ENCODE measurements around the gene TSPAN17. TPM values are rescaled to one million over a fixed set of nuclear protein-coding genes. Genes with fewer than 3 reads are reported as not detected.
A peak's percentile ranks its signal among the peaks of the same experiment; 100 is the strongest.

The TSPAN17 gene
- total RNA-seq, 6 experiments from 2014 or later = 10.9 to 20.8 (median 13.6) TPM

DNA sequence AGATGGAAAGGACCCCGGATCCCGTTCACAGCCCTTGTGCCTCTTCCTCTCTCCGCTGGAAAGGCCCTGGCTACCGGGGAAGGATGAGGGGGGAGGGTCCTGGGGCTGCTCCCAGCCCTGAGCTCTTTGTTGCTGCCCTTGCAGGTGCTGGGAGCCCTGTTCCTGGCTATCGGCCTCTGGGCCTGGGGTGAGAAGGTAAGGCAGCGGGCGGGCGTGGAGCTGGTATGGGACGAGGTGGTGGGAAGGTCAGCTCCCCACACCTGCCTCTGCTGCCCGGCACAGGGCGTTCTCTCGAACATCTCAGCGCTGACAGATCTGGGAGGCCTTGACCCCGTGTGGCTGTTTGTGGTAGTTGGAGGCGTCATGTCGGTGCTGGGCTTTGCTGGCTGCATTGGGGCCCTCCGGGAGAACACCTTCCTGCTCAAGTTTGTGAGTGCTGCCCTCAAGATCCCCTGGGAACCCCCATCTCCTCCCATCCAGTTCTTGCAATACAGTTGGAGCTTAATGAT lies 4.2 kb downstream of the TSPAN17 start:
- Histone ChIP-seq H3K27me3 (no peaks in the 10 kb centered on the region), H3K27ac (no peak overlapping the region), H3K4me3 (no peak overlapping the region), H3K9me3 (no peaks in the 10 kb centered on the region), H3K36me3 (no peaks in the 10 kb centered on the region), H3K4me1 (peaks cover 0 to 10% (median 3%) of the 10 kb centered on the region in 4 donors)
- ATAC-seq = no peak
- intact Hi-C loops (cut with DNase I) = loop anchor here in 1 of 2 donors (10.0 kb wide), 2 partner anchors 237 to 303 kb away; partner anchors contain the start of gene CLTB
- no CpG with 5 or more reads among the region's 17 CpGs for WGBS (ENCODE audit: insufficient coverage, low coverage, low lambda C conversion rate, missing lambda C conversion rate)
- DNase-seq = no peak
- TF ChIP-seq, protein P1, sequence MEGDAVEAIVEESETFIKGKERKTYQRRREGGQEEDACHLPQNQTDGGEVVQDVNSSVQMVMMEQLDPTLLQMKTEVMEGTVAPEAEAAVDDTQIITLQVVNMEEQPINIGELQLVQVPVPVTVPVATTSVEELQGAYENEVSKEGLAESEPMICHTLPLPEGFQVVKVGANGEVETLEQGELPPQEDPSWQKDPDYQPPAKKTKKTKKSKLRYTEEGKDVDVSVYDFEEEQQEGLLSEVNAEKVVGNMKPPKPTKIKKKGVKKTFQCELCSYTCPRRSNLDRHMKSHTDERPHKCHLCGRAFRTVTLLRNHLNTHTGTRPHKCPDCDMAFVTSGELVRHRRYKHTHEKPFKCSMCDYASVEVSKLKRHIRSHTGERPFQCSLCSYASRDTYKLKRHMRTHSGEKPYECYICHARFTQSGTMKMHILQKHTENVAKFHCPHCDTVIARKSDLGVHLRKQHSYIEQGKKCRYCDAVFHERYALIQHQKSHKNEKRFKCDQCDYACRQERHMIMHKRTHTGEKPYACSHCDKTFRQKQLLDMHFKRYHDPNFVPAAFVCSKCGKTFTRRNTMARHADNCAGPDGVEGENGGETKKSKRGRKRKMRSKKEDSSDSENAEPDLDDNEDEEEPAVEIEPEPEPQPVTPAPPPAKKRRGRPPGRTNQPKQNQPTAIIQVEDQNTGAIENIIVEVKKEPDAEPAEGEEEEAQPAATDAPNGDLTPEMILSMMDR (IDR thresholded peaks at IDR 0.05) = no peak
- no peak for TF ChIP-seq POLR2A (IDR thresholded peaks at IDR 0.05)

DNA sequence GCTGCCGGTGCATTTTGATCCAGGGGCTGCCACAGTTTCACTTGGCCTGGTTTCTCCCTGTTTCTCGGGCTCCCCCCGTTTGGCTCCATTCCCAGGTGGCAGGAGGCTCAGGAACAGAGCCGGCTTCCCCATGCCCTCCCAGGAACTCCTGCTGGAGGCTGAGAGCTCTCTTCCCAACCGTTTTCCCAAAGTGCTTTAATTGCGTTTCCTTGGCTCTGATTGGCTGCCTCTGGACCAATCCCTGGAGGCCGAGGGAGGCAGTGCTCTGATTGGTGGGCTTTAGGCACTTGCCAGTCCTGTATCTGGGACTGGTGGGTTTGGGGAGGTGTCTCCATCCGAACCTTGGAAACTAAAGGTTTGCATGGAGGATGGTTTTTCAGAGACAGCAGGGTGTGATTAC lies 4.9 kb downstream of the TSPAN17 start:
- 83% methylated on average over 8 of the region's 8 CpGs for WGBS (ENCODE audit: insufficient coverage, low coverage, low lambda C conversion rate, missing lambda C conversion rate)

DNA sequence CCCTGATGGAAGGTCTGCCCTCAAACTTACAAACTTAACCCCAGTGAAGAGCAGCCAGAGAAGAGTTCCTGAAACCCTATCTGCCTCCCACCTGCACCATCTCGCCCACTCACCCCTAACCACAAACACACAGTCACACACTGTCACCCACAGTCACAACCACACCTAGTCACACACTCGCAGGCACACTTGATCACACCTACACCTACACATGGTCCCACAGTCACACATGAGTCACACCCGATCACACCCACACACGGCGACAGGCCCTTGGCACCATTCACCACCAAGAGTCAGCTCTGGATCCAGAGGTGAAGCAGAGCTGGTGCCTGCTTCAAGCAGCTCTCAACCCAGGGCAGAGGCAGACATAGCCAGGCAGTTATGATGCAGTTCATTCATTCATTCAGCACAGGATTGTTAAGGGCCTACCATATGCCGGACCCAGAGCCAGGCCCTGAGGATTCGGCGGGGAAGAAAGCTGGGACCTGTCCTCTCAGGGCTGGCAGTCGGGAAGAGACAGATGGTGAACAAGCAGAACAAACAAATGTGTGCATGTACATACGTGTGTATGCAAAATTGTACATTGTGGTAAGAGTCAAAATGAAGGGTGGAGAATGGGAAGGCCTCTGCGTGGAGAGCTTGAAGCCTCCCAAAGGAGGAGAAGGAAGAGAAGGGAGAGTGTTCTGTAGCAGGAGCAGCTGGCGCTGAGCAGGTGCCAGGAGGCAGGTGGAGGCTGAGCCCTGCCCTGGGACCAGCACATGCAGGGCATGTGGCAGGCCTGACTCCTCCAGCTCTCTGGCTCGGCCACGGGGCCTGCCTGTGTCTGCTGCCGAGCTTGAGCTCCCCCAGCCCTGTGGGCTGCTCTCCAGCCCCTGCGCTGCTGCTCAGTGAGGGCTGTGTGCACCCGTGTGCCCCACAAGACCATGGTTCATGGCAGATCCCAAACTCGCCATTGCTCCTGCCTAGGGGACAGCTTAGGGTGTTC lies 6.4 kb downstream of the TSPAN17 start:
- TF ChIP-seq, protein P1 (IDR thresholded peaks at IDR 0.05) = no peak
- TF ChIP-seq POLR2A (IDR thresholded peaks at IDR 0.05) = no peak
- Histone ChIP-seq H3K4me1 (peaks cover 0 to 7% (median 3%) of the 10 kb centered on the region in 4 donors), H3K27ac (no peak overlapping the region), H3K4me3 (no peak overlapping the region), H3K27me3 (no peaks in the 10 kb centered on the region), H3K36me3 (no peaks in the 10 kb centered on the region), H3K9me3 (no peaks in the 10 kb centered on the region)
- intact Hi-C loops (cut with DNase I) = loop anchor here in 1 of 2 donors (10.0 kb wide), 2 partner anchors 239 to 301 kb away; partner anchors contain the start of gene CLTB
- no peak for DNase-seq
- peak in 1 of 4 donors; percentile 4 for ATAC-seq
- WGBS (ENCODE audit: insufficient coverage, low coverage, low lambda C conversion rate, missing lambda C conversion rate) = 86% methylated on average over 11 of the region's 18 CpGs

More for the DNA sequence above, 4.9 kb downstream of the TSPAN17 start:
- Histone ChIP-seq H3K27me3 (no peaks in the 10 kb centered on the region), H3K4me1 (peaks cover 0 to 10% (median 3%) of the 10 kb centered on the region in 4 donors), H3K36me3 (no peaks in the 10 kb centered on the region), H3K9me3 (no peaks in the 10 kb centered on the region), H3K4me3 (no peak overlapping the region), H3K27ac (no peak overlapping the region)
- DNase-seq = no peak
- no peak for ATAC-seq
- intact Hi-C loops (cut with DNase I) = loop anchor here in 1 of 2 donors (10.0 kb wide), 2 partner anchors 237 to 303 kb away; partner anchors contain the start of gene CLTB
- TF ChIP-seq, protein P1 (IDR thresholded peaks at IDR 0.05) = no peak
- TF ChIP-seq POLR2A (IDR thresholded peaks at IDR 0.05) = no peak

DNA sequence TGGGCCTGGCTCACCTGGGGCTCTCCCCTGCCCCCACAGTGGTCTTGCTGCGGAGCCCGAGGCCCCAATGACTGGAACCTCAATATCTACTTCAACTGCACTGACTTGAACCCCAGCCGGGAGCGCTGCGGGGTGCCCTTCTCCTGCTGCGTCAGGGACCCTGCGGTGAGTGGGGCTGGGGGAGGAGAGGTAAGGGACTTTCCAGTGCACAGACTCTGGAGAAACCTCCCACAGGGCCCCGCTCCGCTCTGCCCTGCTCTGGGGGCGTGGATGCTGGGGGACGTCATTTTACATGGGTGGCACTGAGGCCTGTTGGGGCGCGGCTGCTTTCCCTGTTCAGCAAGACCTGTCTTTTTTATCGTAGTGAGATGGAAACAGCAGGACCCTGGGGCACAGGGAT lies 7.6 kb downstream of the TSPAN17 start:
- no peaks in the 10 kb centered on the region for H3K27me3 ChIP-seq
- WGBS (ENCODE audit: insufficient coverage, low coverage, low lambda C conversion rate, missing lambda C conversion rate) = no CpG with 5 or more reads among the region's 14 CpGs
- TF ChIP-seq, protein P1 (IDR thresholded peaks at IDR 0.05) = no peak
- TF ChIP-seq POLR2A (IDR thresholded peaks at IDR 0.05) = no peak
- peaks cover 0 to 13% (median 5%) of the 10 kb centered on the region in 4 donors for H3K4me1 ChIP-seq
- ATAC-seq (no peak), DNase-seq (no peak)
- H3K36me3 ChIP-seq = no peaks in the 10 kb centered on the region
- no peaks in the 10 kb centered on the region for H3K9me3 ChIP-seq
- no peak overlapping the region for H3K4me3 ChIP-seq
- no peak overlapping the region for H3K27ac ChIP-seq
- intact Hi-C loops (cut with DNase I) = loop anchor here in 1 of 2 donors (10.0 kb wide), 2 partner anchors 240 to 300 kb away; partner anchors contain the start of gene CLTB

Data from right lobe of liver (tissue), 6 donors.